K562 (cell line): ENCODE measurements around the gene MYO1D. TPM values are rescaled to one million over a fixed set of nuclear protein-coding genes. Genes with fewer than 3 reads are reported as not detected.

ENCODE experiments used
- ATAC-seq: fragments of 200-7000 bp; cut with Tn5 transposase; 3 replicates; pipeline ENCODE4 v1.9.1; 2020; ENCODE audit warnings: moderate library complexity
- BruUV-seq: library from RNA; stranded (reverse); fragments of 400-500 nt; replicated peaks from 2 replicates; lab custom pipeline; 2021; lab: Mats Ljungman, UMichigan
- CTCF ChIA-PET: fragments of 300-600 bp; formaldehyde crosslinking; extraction: SDS; loops from one replicate; lab custom pipeline; 2021; ENCODE audit warnings: low intra/inter-chr PET ratio; lab: Yijun Ruan, JAX
- POLR2A ChIA-PET: fragments of 300-600, 350-650 bp; sonication (Branson Sonifier 250); formaldehyde crosslinking; extraction: SDS; loops from one replicate; lab custom pipeline; 2021; ENCODE audit warnings: antibody characterized with exemption, inconsistent platforms; lab: Yijun Ruan, JAX
- DNase-seq, 4 experiments: peaks; one replicate each; pipeline versions ENCODE4 v3.0.0 to v3.0.0-alpha.2; 2011 to 2018; ENCODE audit warnings: low spot score in 3 of 4, mixed read lengths in 3 of 4; ENCODE audit errors: extremely low read depth in 1 of 4
- FAIRE-seq: peaks from 2 replicates; lab custom pipeline; 2011; peaks lifted over from hg19 to GRCh38; lab: Jason Lieb, UNC
- H2AFZ ChIP-seq: 2 replicates; pipeline ENCODE4 v1.6.0; 2011; ENCODE audit warnings: low read depth, low read length, control low read depth, inconsistent platforms
- H3K27ac ChIP-seq: fragments of 200-600 bp; 3 replicates; pipeline ENCODE4 v1.8.0; 2011; ENCODE audit warnings: low read depth, mild to moderate bottlenecking, control low read depth, inconsistent platforms, low read length, moderate library complexity, mixed read lengths; ENCODE audit errors: extremely low read depth
- H3K27me3 ChIP-seq, 2 experiments: fragments of 300-600 bp in 1 of 2; 2 replicates in 1 of 2; 3 replicates in 1 of 2; pipeline versions ENCODE4 v1.6.0 to v1.8.0; 2011; ENCODE audit warnings: inconsistent platforms in 2 of 2, low read length in 2 of 2, mild to moderate bottlenecking in 1 of 2, mixed read lengths in 1 of 2, moderate library complexity in 1 of 2; ENCODE audit not compliant: control insufficient read depth in 2 of 2, insufficient read depth in 2 of 2
- H3K36me3 ChIP-seq: fragments of 300-600 bp; 3 replicates; pipeline ENCODE4 v1.8.0; 2011; ENCODE audit warnings: mild to moderate bottlenecking, low read length, inconsistent platforms; ENCODE audit not compliant: control insufficient read depth, insufficient read depth
- H3K4me1 ChIP-seq, 2 experiments: fragments of 200-600 bp in 1 of 2; replicated peaks in 1 of 2; 2 replicates in 1 of 2; 3 replicates in 1 of 2; pipeline versions ENCODE4 v1.5.1 to v1.8.0; 2011; ENCODE audit warnings: inconsistent platforms in 2 of 2, low read length in 2 of 2, mild to moderate bottlenecking in 1 of 2, mixed read lengths in 1 of 2, moderate library complexity in 1 of 2; ENCODE audit not compliant: control insufficient read depth in 2 of 2, insufficient read depth in 2 of 2
- H3K4me2 ChIP-seq: 2 replicates; pipeline ENCODE4 v1.6.1; 2011; ENCODE audit warnings: low read length, control low read depth, inconsistent platforms, mixed read lengths; ENCODE audit not compliant: insufficient read depth
- H3K4me3 ChIP-seq: fragments of 200-600 bp; sonication (generic), shearing (Covaris generic); 2 replicates; pipeline ENCODE4 v1.5.1; 2016; ENCODE audit warnings: control low read depth, inconsistent platforms
- H3K79me2 ChIP-seq: fragments of 200-600 bp; 3 replicates; pipeline ENCODE4 v1.8.0; 2011; ENCODE audit warnings: low read length, inconsistent platforms; ENCODE audit not compliant: control insufficient read depth, insufficient read depth
- H3K9ac ChIP-seq, 2 experiments: 2 replicates each; pipeline versions ENCODE4 v1.6.0 to v1.6.1; 2011; ENCODE audit warnings: low read depth in 2 of 2, low read length in 2 of 2, control low read depth in 1 of 2, inconsistent platforms in 1 of 2, mild to moderate bottlenecking in 1 of 2, mixed read lengths in 1 of 2; ENCODE audit not compliant: insufficient read depth in 1 of 2
- H3K9me1 ChIP-seq: one replicate; pipeline ENCODE4 v1.6.0; 2011; ENCODE audit warnings: inconsistent platforms, mild to moderate bottlenecking, low read length, moderate library complexity; ENCODE audit not compliant: control insufficient read depth, insufficient read depth
- H3K9me3 ChIP-seq: replicated peaks from 2 replicates; pipeline ENCODE4 v1.5.1; 2011; ENCODE audit warnings: low read depth, low read length, inconsistent platforms; ENCODE audit not compliant: control insufficient read depth, insufficient read depth
- H4K20me1 ChIP-seq: replicated peaks from 2 replicates; pipeline ENCODE4 v1.6.1; 2011; ENCODE audit warnings: low read length, inconsistent platforms, mixed read lengths; ENCODE audit not compliant: control insufficient read depth, insufficient read depth
- BHLHE40 ChIP-seq: IDR thresholded peaks from 2 replicates; pipeline ENCODE4 v1.6.1; 2011; ENCODE audit warnings: low read length, improper control_type of control experiment
- CHCHD3 ChIP-seq: fragments of 250-450 bp; sonication (Bioruptor Pico); IDR thresholded peaks from 2 replicates; pipeline ENCODE4 v2.1.2; 2022; ENCODE audit warnings: mild to moderate bottlenecking
- CHD1 ChIP-seq: fragments of 200-600 bp; sonication (generic); IDR thresholded peaks from one replicate; pipeline ENCODE4 v1.6.1; 2012; ENCODE audit warnings: mild to moderate bottlenecking, moderate library complexity, low read length, inconsistent platforms
- FOXK1 ChIP-seq: sonication (generic); formaldehyde crosslinking; IDR thresholded peaks from 2 replicates; pipeline ENCODE4 v1.8.0; 2022; ENCODE audit warnings: missing genetic modification reagents, mild to moderate bottlenecking, borderline replicate concordance
- GTF2E2 ChIP-seq: fragments of 200-800 bp; sonication (Bioruptor generic); IDR thresholded peaks from 2 replicates; pipeline ENCODE4 v1.6.1; 2016; ENCODE audit warnings: missing genetic modification characterization, missing compliant biosample characterization
- HCFC1 ChIP-seq: IDR thresholded peaks from 2 replicates; pipeline ENCODE4 v1.6.1; 2012; ENCODE audit warnings: low read depth, low read length, improper control_type of control experiment
- HDAC2 ChIP-seq: fragments of 450-650 bp; IDR thresholded peaks from 2 replicates; pipeline ENCODE4 v1.6.1; 2016; ENCODE audit warnings: mild to moderate bottlenecking
- MLLT1 ChIP-seq, 2 experiments: fragments of 450-650 bp; IDR thresholded peaks; 2 replicates each; pipeline ENCODE4 v1.6.1; 2016
- MTA3 ChIP-seq: fragments of 450-650 bp; formaldehyde crosslinking; IDR thresholded peaks from 2 replicates; pipeline ENCODE4 v1.6.1; 2017; ENCODE audit warnings: mild to moderate bottlenecking, borderline replicate concordance
- POLR2A ChIP-seq: fragments of 450-650 bp; conservative IDR thresholded peaks from 2 replicates; pipeline ENCODE4 v1.6.1; 2016
- RBM39 ChIP-seq: fragments of 200-400 bp; formaldehyde crosslinking; optimal IDR thresholded peaks from 2 replicates; pipeline ENCODE3; 2018; ENCODE audit warnings: low read depth, low read length
- ZBTB17 ChIP-seq: fragments of 450-650 bp; formaldehyde crosslinking; IDR thresholded peaks from 2 replicates; pipeline ENCODE4 v1.4.0; 2020; ENCODE audit warnings: mild to moderate bottlenecking
- ZNF121 ChIP-seq: sonication (generic); formaldehyde crosslinking; conservative IDR thresholded peaks from 2 replicates; pipeline ENCODE4 v1.8.0; 2022; ENCODE audit warnings: missing genetic modification reagents
- ZNF174 ChIP-seq: fragments of 250-450 bp; sonication (Bioruptor Pico); IDR thresholded peaks from 2 replicates; pipeline ENCODE4 v1.4.0; 2020; ENCODE audit warnings: mild to moderate bottlenecking
- ZNF277 ChIP-seq: fragments of 250-450 bp; sonication (Bioruptor Pico); IDR thresholded peaks from 2 replicates; pipeline ENCODE4 v1.8.0; 2022; ENCODE audit warnings: inconsistent platforms, mild to moderate bottlenecking, moderate library complexity, borderline replicate concordance
- ZNF445 ChIP-seq: fragments of 250-450 bp; sonication (Bioruptor Pico); IDR thresholded peaks from 2 replicates; pipeline ENCODE4 v1.4.0; 2020; ENCODE audit warnings: low read depth, mild to moderate bottlenecking, moderate library complexity
- ZNF707 ChIP-seq: fragments of 250-450 bp; sonication (Bioruptor Pico); conservative IDR thresholded peaks from 2 replicates; pipeline ENCODE4 v1.8.0; 2022; ENCODE audit warnings: inconsistent platforms, mild to moderate bottlenecking, moderate library complexity
- WGBS: fragments of 100-300 bp; shearing (Covaris generic); methylation state at CpG from one replicate; pipeline ENCODE4 v1.1.6; 2016; ENCODE audit warnings: low coverage, mixed read lengths; ENCODE audit not compliant: insufficient coverage; ENCODE audit errors: missing lambda C conversion rate; 5-methylcytosine and 5-hydroxymethylcytosine counted together
- in situ Hi-C: fragments of 300-500 bp; cut with MboI; formaldehyde crosslinking; loops from 4 replicates; pipeline ENCODE4 v1.15.0; 2018; ENCODE audit warnings: inconsistent platforms, mixed read lengths
- intact Hi-C: fragments of 100-400 bp; cut with micrococcal nuclease; formaldehyde crosslinking; loops from 2 replicates; pipeline ENCODE4 v1.14.2; 2022
- polyA plus RNA-seq, 8 experiments: library from polyadenylated mRNA; depleted of rRNA in 4 of 8; stranded (reverse) in 5 of 8; unstranded in 3 of 8; fragments of >200 nt; fragmentation: Nextera tagmentation in 2 of 8; fragmentation: Illumina TruSeq in 1 of 8; extraction: Ambion mirVana in 2 of 8; extraction: Trizol in 1 of 8; gene quantifications; 2 replicates each; pipeline versions ENCODE4 v1.2.1 to v1.2.3, GENCODE V29; 2011 to 2014; ENCODE audit warnings: inconsistent platforms in 1 of 8, missing spikeins in 1 of 8
- total RNA-seq, 7 experiments: library from RNA; depleted of rRNA in 6 of 7; stranded (reverse); fragments of >200 nt in 6 of 7; fragmentation: Illumina TruSeq in 2 of 7; extraction: Trizol in 2 of 7; gene quantifications; 2 replicates each; pipeline versions ENCODE4 v1.2.1 to v1.2.3, GENCODE V29; 2011 to 2021; ENCODE audit warnings: low replicate concordance in 1 of 7

Gene MYO1D
- total and polyA plus RNA-seq, 9 of the 15 experiments (the other 6 are each of a cell fraction or from before 2014, with no cell fraction given): 2.1 to 71.2 (median 45.4) TPM

GRCh38 chr17:32460054-32460453, 416.9 kb downstream of the MYO1D start:
- Histone ChIP-seq H3K27ac (no peak overlapping the region), H3K4me1 (peaks cover 0 to 2% of the 10 kb centered on the region in 2 experiments; a peak in 1 of 5 replicates), H3K4me3 (no peak overlapping the region), H3K9me1 (no peaks in the 10 kb centered on the region), H3K9ac (no peak overlapping the region), H3K36me3 (peaks cover 87% of the 10 kb centered on the region), H3K4me2 (no peak overlapping the region), H3K9me3 (no peaks in the 10 kb centered on the region), H3K27me3 (no peaks in the 10 kb centered on the region), H3K79me2 (peaks cover 58% of the 10 kb centered on the region), H4K20me1 (peaks cover 6% of the 10 kb centered on the region; the same call in 1 of the 2 replicates), H2AFZ (no peak overlapping the region)
- FAIRE-seq: no peak
- TF ChIP-seq ZNF121 (CRISPR knock-in tag): peak; percentile 53; the same call in 1 of the 2 replicates
- no peak for TF ChIP-seq CHD1
- TF ChIP-seq ZNF174 (CRISPR knock-in tag): no peak
- TF ChIP-seq MTA3: no peak
- BruUV-seq: no TSS peak
- ChIA-PET CTCF (no interaction called here), POLR2A (no interaction called here)
- no peak for DNase-seq
- intact Hi-C loops (no loop called here), in situ Hi-C loops (no loop called here)
- 90% methylated on average over 4 of the region's 4 CpGs for WGBS
- no peak for ATAC-seq

- intact Hi-C loops: no loop called here
- Histone ChIP-seq H2AFZ (no peak overlapping the region), H3K4me1 (peaks cover 0 to 2% of the 10 kb centered on the region in 2 experiments; a peak in 1 of 5 replicates), H4K20me1 (peaks cover 6% of the 10 kb centered on the region; the same call in 1 of the 2 replicates), H3K27me3 (no peaks in the 10 kb centered on the region), H3K4me2 (no peak overlapping the region), H3K36me3 (peaks cover 89% of the 10 kb centered on the region), H3K4me3 (no peak overlapping the region), H3K9me3 (no peaks in the 10 kb centered on the region), H3K9me1 (no peaks in the 10 kb centered on the region), H3K9ac (no peak overlapping the region), H3K79me2 (peaks cover 64% of the 10 kb centered on the region), H3K27ac (no peak overlapping the region)
- in situ Hi-C loops: no loop called here
- ATAC-seq: no peak
- POLR2A ChIA-PET: interaction anchor here (1.3 kb wide), 1 partner anchor 10 kb away, joined by 3 read pairs; no protein-coding TSS in a partner anchor
- CTCF ChIA-PET: no interaction called here
- FAIRE-seq: no peak
- no TSS peak for BruUV-seq
- DNase-seq: no peak
- TF ChIP-seq ZNF277 (CRISPR knock-in tag): no peak
- TF ChIP-seq ZBTB17 (CRISPR knock-in tag): no peak
- TF ChIP-seq MLLT1 (IDR thresholded peaks at IDR 0.05): no peak
- TF ChIP-seq POLR2A: no peak
- TF ChIP-seq HDAC2: no peak
- no peak for TF ChIP-seq BHLHE40
- no peak for TF ChIP-seq CHCHD3 (CRISPR knock-in tag)
- no peak for TF ChIP-seq ZNF707 (CRISPR knock-in tag)
- TF ChIP-seq RBM39: no peak
- TF ChIP-seq GTF2E2 (tag): no peak
- TF ChIP-seq HCFC1: no peak
- no peak for TF ChIP-seq ZNF445 (CRISPR knock-in tag)
- TF ChIP-seq FOXK1 (CRISPR knock-in tag): no peak
Observed at GRCh38 chr17:32458371-32458770, 418.6 kb downstream of the MYO1D start.
